DND-41 (cell line): ENCODE data around the gene DOCK9.
A peak's percentile ranks its signal among the peaks of the same experiment; 100 is the strongest.

Source experiments
- ATAC-seq: fragments of 200-7000 bp; cut with Tn5 transposase; 3 replicates; pipeline ENCODE4 v1.9.1; 2021; ENCODE audit warnings: low read depth; ENCODE audit not compliant: insufficient read depth
- DNase-seq: peaks from one replicate; pipeline ENCODE4 v3.0.0-alpha.2; 2020
- H2AFZ ChIP-seq: 2 replicates; pipeline ENCODE4 v1.6.0; 2012; ENCODE audit warnings: low read depth, low read length
- H3K27ac ChIP-seq: 2 replicates; pipeline ENCODE4 v1.5.1; 2012; ENCODE audit warnings: low read length, inconsistent platforms
- H3K27me3 ChIP-seq: fragments of 200-600 bp; sonication (generic); 2 replicates; pipeline ENCODE4 v1.6.0; 2012; ENCODE audit warnings: low read length, mild to moderate bottlenecking, inconsistent platforms; ENCODE audit not compliant: insufficient read depth, poor library complexity
- H3K36me3 ChIP-seq: 2 replicates; pipeline ENCODE4 v1.5.1; 2012; ENCODE audit warnings: low read length, inconsistent platforms; ENCODE audit not compliant: insufficient read depth
- H3K4me1 ChIP-seq: 2 replicates; pipeline ENCODE4 v1.5.1; 2012; ENCODE audit warnings: mild to moderate bottlenecking, low read length; ENCODE audit not compliant: insufficient read depth
- H3K4me2 ChIP-seq: 2 replicates; pipeline ENCODE4 v1.6.0; 2012; ENCODE audit warnings: mild to moderate bottlenecking, moderate library complexity, low read length, inconsistent platforms; ENCODE audit not compliant: insufficient read depth
- H3K4me3 ChIP-seq, 2 experiments: fragments of 200-600 bp in 1 of 2; shearing (Covaris generic) in 1 of 2; 2 replicates each; pipeline ENCODE4 v1.5.1; 2012 to 2016; ENCODE audit warnings: inconsistent platforms in 2 of 2, low read length in 2 of 2, mild to moderate bottlenecking in 2 of 2, low read depth in 1 of 2, moderate library complexity in 1 of 2
- H3K79me2 ChIP-seq: 2 replicates; pipeline ENCODE4 v1.6.0; 2012; ENCODE audit warnings: low read length, inconsistent platforms; ENCODE audit not compliant: insufficient read depth
- H3K9ac ChIP-seq: 2 replicates; pipeline ENCODE4 v1.6.0; 2012; ENCODE audit warnings: low read depth, mild to moderate bottlenecking, inconsistent platforms, low read length, moderate library complexity
- H3K9me3 ChIP-seq: 2 replicates; pipeline ENCODE4 v1.5.1; 2012; ENCODE audit warnings: low read length, moderate library complexity, mild to moderate bottlenecking, inconsistent platforms; ENCODE audit not compliant: insufficient read depth, severe bottlenecking
- H4K20me1 ChIP-seq: 2 replicates; pipeline ENCODE4 v1.6.0; 2012; ENCODE audit warnings: low read length; ENCODE audit not compliant: insufficient read depth
- CTCF ChIP-seq: IDR thresholded peaks from 2 replicates; pipeline ENCODE4 v1.5.1; 2012; ENCODE audit warnings: borderline replicate concordance, low read length, moderate library complexity, mild to moderate bottlenecking; ENCODE audit not compliant: poor library complexity, severe bottlenecking; ENCODE audit errors: extremely low read depth
- EZH2 ChIP-seq: IDR thresholded peaks from 3 replicates; pipeline ENCODE4 v1.6.1; 2012; ENCODE audit warnings: borderline replicate concordance, low read depth, mild to moderate bottlenecking, moderate library complexity, low read length, inconsistent platforms; ENCODE audit not compliant: severe bottlenecking

Gene DOCK9

GRCh38 chr13:98915563-98915962 is 62.3 kb downstream of the DOCK9 start:
- Histone ChIP-seq H3K4me2 (no peak overlapping the region), H4K20me1 (no peaks in the 10 kb centered on the region), H3K4me1 (peaks cover 30% of the 10 kb centered on the region), H3K4me3 (no peak overlapping the region), H3K79me2 (no peaks in the 10 kb centered on the region), H3K9me3 (no peaks in the 10 kb centered on the region), H3K9ac (no peak overlapping the region), H3K27ac (no peak overlapping the region), H3K36me3 (peaks cover 10% of the 10 kb centered on the region), H2AFZ (no peak overlapping the region), H3K27me3 (no peaks in the 10 kb centered on the region)
- TF ChIP-seq EZH2 (no peak), CTCF (no peak)
- ATAC-seq (no peak), DNase-seq (no peak)

- TF ChIP-seq CTCF (no peak), EZH2 (no peak)
- H2AFZ ChIP-seq, result no peak overlapping the region
- no peak overlapping the region for H3K4me2 ChIP-seq
- H3K36me3 ChIP-seq, result peaks cover 10% of the 10 kb centered on the region
- H3K79me2 ChIP-seq, result no peaks in the 10 kb centered on the region
- no peak overlapping the region for H3K4me3 ChIP-seq
- no peaks in the 10 kb centered on the region for H3K9me3 ChIP-seq
- no peaks in the 10 kb centered on the region for H4K20me1 ChIP-seq
- H3K4me1 ChIP-seq, result peaks cover 17% of the 10 kb centered on the region
- H3K27ac ChIP-seq, result no peak overlapping the region
- no peaks in the 10 kb centered on the region for H3K27me3 ChIP-seq
- DNase-seq (no peak), ATAC-seq (no peak)
- H3K9ac ChIP-seq, result no peak overlapping the region
These were observed 64.1 kb downstream of the DOCK9 start for GRCh38 chr13:98913741-98914140.

- ATAC-seq, result no peak
- Histone ChIP-seq H4K20me1 (no peaks in the 10 kb centered on the region), H2AFZ (no peak overlapping the region), H3K9ac (no peak overlapping the region), H3K4me1 (peaks cover 13% of the 10 kb centered on the region), H3K36me3 (peaks cover 10% of the 10 kb centered on the region), H3K9me3 (no peaks in the 10 kb centered on the region), H3K4me3 (no peak overlapping the region), H3K27ac (no peak overlapping the region), H3K79me2 (no peaks in the 10 kb centered on the region), H3K27me3 (no peaks in the 10 kb centered on the region), H3K4me2 (no peak overlapping the region)
- TF ChIP-seq CTCF (no peak), EZH2 (no peak)
- no peak for DNase-seq
These were observed 65.0 kb downstream of the DOCK9 start for GRCh38 chr13:98912846-98913245.

GRCh38 chr13:98910501-98910951 is 67.3 kb downstream of the DOCK9 start:
- H3K79me2 ChIP-seq, result no peaks in the 10 kb centered on the region
- peak overlapping the region; percentile 40; the same call in 1 of the 2 replicates for H2AFZ ChIP-seq
- H3K27me3 ChIP-seq, result no peaks in the 10 kb centered on the region
- peaks cover 10% of the 10 kb centered on the region for H3K36me3 ChIP-seq
- peaks cover 13% of the 10 kb centered on the region for H3K4me1 ChIP-seq
- peak overlapping the region; percentile 68 for H3K27ac ChIP-seq
- H3K4me3 ChIP-seq, result no peak overlapping the region
- H3K9me3 ChIP-seq, result no peaks in the 10 kb centered on the region
- no peak overlapping the region for H3K4me2 ChIP-seq
- no peaks in the 10 kb centered on the region for H4K20me1 ChIP-seq
- no peak for TF ChIP-seq CTCF
- no peak for TF ChIP-seq EZH2
- H3K9ac ChIP-seq, result no peak overlapping the region
- ATAC-seq (peak; percentile 85), DNase-seq (peak; percentile 39)
